NCI-H2227 (cell line): ENCODE data around the gene DTYMK.
"Not testable (repeated sequence)": the region's sequence is repeated elsewhere in the genome, so short reads cannot be mapped to it uniquely, and the experiment has no call there.

ENCODE experiments used
- DNase-seq: peaks from one replicate; lab custom pipeline; 2025; ENCODE audit not compliant: unreplicated experiment; lab: John Stamatoyannopoulos, UW

Gene DTYMK

DNA sequence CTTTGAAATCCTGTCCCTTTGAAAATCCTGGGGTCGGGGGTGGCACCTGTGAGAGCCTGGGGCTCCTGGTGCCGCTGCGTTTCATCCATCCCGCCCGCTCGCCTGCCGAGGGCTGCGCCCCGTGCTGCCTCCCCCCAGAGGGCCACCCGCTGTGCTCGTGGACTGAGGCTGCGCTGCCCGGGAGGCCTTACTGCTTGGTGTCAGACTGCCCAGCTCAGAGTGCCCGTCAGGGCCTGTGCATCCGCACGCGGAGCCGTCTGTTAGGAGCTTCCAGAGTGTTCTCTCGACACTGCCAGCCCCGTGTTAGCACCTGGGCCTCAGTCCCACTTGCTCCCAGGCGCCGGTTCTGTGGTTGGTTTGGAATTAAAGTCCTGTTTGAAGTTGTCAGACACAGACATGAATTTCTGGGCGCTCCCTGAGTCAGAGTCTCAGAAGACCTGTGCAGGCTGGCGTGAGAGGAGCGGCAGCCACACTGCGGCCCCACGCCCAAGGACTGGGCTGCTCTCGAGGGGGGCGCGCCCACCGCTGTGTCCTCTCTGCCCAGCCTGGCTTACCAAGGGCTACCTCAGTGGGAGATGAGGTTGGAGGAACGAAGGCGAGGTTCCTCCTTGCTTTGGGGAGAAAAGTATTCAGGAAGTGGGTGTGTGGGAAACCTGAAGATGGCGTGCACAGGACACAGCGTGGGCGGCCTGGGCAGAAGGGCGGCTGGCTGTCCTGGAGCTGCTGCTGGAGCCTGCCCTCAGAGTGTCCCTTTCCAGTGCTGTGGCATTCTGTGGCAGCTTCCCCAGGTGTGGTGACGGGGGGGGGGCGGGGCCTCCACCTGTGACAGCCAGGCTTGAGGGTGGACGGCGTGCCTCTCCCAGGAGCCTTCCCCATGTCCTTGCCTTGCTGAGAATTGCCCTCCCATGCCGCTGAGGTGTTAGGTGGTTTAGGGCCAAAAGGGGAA is 14.1 kb downstream of the DTYMK start:
- DNase-seq: no peak

DNA sequence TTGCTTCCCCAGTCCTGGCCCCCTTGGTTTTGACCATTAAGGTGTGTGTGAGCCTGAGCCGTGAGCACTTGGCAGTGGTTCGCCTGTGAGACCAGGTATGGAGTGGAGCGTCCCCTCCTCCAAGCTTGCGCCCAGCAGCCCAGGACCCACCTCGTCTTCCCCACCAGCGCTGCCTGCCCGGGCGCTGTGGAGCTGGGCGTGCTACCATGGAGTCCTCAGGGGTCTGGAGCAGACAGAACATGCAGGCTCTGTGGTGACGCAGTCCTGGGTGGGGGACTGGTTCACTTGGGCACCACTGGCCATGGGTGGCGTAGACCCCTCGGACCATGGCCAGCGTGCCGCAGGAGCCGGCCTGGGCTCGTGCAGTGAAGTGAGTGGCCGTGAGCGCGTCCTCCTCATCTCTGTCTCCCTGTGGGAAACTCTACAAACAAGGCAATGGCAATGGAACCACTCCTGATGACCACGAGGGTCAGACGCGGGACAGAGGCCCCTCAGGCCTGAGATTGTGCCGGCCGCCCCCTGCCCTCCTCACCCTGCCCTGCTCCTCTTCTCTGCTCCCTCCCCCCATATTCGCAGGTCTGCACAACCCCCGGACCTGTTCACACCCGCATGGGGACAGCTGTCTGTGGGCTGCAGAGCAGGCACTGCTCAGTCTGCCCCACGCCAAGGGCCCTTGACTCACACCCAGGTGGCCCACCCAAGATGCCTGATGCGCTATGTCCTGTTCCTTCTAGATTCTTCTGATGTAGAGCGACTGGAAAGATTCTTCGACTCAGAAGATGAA is 15.0 kb downstream of the DTYMK start:
- DNase-seq: no peak

DNA sequence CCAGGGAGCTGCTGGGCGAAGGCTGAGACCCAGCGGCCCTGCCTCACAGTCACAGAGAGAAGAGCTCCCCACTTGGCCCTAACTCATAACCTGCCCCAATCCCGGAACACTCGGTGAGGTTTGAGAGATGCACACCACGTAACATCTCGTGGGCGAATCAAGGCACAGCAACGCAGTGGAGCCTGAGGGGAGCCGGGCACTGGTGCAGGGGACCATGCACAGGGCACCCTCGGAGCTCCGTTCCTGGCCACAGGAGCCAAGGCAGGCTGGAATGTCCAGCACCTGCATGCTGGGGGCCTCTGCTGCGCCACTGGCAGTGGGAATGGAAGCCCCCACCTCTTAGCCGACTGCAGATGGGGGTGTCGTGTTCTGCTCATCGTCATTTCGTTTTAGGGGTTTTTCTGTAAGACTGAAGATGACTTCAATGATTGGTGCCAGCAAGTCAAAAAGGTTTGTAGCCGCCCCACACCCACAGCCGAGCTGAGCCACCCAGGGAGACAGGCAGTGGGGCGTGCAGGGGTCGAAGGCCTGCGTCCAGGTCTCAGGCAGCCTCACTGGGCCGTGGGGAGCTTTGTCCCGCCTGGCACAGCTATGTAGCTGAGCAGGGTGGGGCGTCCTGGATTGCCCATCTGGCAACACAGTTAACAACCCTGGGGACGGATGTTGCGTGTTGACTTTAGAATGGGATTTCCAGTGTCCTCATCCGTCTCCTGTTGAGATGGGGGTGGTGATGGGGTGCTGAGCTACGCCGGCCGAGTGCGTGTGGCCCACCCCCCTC is 16.1 kb downstream of the DTYMK start:
- DNase-seq: no peak

DNA sequence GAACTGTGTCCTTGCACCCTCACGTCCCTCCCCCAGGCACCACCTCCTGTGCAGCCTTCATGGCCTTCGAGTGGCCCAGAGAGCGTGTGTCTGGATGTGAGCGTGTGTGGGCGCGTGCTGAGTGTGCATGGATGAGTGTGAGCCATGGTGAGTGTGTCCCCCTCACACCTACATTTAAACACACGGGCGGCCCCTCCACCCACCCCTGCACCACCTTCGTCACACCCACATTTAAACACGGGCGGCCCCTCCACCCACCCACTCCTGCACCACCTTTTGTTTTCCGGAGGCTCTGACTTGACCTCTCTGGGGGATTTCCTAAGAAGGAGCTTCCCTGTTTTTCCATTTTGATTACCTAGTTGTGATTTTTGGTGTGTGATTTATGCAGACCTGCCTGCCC is 17.8 kb downstream of the DTYMK start:
- DNase-seq: no peak

DNA sequence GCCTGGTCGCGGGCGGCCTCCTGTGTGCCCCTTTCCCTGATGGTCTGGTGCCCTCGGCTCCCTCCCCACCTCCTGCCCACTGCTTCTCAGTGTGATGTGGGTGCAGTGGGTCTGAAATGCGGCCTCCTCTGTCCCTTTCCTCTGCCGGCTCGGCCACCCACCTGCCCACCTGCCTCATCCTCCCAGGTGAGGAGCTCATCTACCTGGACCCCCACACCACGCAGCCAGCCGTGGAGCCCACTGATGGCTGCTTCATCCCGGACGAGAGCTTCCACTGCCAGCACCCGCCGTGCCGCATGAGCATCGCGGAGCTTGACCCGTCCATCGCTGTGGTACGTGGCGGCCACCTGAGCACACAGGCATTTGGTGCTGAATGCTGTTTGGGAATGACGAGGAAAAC is 18.3 kb downstream of the DTYMK start:
- no peak for DNase-seq

DNA sequence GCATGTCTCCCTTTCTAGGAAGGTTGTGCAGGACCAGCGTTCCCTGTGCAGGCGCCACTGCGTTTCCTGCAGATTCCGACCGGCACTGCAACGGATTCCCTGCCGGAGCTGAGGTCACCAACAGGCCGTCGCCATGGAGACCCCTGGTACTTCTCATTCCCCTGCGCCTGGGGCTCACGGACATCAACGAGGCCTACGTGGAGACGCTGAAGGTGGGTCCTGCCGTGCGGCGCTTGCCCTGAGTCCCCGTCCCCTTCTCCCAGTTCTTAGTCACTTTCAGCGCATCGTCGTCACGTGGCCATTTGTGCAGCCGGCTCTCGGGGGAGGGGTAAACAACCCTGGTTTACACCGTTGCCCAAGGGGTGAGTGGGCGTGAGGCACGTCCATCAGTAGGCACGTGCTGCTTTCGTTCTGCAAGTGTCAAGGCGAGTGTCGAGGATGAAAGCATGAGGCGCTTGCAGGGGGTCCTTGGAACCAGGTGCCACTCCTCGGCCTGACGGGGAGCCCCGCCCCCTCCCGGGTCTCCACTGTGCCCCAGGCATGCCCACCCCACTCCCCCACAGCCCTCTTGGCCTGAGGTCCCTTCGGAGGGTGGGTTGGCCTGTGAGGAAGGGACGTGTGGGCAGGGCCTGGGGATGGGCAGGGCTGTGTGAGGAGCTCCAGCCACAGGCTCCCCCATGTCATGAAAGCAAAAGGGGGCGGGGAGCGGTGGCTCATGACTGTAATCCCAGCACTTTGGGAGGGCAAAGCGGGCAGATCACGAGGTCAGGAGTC is 19.8 kb downstream of the DTYMK start:
- DNase-seq: peak; percentile 86

DNA sequence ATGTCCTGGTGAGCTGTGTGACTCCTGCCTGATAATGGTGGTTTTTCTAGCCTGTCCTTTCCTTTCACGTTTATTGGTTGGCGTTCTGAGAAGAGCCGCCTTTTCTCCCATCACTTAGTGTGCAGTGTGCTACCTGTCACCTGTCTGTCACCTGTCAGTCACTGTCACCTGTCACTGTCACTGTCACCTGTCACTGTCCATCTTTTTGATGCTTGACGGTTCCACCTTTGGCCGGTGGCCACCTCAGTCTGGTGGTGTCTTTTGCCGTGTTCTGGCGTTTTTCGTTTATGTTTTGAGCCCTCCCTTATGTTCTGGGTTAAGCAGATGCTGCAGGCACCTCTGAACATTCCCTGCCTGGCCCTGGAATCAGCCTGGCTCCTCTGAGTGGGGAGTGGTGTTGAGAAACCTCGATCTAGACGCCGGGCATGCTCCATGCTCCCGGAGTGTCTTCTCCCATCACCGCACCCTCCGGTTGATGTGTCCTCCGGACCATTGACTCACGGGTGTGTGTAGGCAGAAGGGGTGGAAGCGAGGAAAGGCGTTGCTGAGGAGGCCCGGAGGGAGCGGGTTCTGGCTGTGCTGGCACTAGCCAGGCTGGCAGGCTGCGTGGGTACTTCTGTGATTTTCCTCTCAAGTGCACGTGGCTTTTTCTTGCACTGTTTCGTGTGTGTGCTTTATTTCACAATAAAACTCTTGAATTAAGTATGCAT is 20.7 kb downstream of the DTYMK start:
- DNase-seq: no peak

DNA sequence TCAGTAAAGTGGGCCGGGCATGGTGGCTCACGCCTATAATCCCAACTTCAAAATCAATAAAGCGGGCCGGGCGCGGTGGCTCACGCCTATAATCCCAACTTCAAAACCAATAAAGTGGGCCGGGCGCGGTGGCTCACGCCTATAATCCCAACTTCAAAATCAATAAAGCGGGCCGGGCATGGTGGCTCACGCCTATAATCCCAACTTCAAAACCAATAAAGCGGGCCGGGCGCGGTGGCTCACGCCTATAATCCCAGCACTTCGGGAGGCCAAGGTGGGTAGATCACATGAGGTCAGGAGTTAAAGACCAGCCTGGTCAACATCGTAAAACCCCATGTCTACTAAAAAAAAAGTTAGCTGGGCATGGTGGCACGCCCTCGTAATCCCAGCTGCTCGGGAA is 23.9 kb downstream of the DTYMK start:
- not testable (repeated sequence) for DNase-seq

DNA sequence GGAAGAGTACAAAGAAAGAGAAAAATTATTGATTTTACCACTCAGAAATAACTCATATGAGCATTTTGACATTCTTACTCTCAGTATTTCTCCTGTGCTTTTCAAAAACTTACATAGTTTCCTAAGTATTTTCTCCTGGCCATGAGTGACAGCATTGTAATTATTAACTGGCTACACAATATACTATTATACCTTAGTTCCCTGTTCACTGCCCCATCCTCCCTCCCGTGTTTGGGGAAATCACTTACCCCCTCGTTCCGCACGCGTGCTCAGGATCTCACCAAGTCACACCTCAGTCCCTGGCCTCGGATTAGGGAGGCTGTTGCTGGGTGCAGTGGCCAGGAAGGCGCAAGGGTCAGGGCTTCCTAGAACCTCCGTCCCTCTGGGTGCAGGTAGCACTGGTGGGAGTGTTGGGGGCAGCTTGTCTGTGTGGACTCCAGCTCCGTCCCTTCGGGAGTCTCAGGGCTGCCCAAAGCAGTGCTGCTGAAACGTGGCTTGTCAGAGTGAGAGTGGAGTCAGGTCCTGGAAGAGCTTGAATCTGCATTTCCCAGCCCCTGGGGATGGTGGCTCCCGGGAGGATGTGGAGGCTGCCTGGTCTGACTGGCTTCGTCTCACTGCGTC is 25.9 kb downstream of the DTYMK start:
- DNase-seq: no peak

DNA sequence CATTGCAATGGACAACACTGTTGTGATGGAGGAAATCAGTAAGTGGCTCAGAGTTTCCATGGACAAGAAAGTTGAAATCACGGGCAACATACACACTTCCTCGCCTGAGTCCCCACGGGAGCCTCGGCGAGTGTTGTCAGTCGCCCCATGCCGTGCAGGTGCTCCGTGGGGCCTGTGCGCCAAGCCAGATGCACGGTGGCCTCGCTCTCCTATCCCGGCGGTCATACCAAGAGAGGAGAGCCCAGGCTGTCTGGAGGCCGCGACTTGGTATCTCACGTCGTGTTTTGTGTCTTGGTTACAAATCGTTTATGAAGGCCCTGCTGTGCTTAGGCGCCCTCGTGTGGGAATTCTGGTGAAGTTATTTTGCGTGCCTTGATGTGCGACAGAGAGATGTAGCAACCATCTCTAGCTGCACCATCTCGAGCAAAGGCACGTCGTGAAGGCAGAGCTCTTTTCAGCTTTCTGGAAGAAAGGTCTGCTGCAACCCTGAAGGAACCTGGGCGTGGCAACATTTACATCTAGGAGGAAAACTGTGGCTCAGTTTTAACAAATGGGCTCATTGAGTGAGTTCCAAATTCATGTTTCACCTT is 27.4 kb downstream of the DTYMK start:
- DNase-seq: peak; percentile 73

DNA sequence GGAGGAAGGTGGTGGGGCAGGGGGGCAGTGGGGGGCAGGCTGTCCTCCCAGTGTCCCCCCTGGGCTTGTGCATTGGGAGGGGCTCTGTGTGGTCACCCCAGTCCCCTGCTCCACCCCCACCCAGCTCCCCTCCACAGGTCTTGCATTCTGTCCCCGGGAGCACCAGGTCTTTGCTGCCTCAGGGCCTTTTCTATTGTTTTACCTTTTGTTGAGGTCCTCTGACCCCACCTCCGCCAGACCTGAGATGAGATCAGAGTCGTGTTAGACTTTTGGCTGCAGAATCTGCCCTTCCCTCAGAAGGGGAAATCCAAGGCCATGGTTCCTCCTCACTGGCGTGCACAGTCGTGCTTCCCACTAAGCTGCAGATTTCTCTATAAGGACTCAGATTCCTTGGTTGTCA is 28.3 kb downstream of the DTYMK start:
- no peak for DNase-seq

DNA sequence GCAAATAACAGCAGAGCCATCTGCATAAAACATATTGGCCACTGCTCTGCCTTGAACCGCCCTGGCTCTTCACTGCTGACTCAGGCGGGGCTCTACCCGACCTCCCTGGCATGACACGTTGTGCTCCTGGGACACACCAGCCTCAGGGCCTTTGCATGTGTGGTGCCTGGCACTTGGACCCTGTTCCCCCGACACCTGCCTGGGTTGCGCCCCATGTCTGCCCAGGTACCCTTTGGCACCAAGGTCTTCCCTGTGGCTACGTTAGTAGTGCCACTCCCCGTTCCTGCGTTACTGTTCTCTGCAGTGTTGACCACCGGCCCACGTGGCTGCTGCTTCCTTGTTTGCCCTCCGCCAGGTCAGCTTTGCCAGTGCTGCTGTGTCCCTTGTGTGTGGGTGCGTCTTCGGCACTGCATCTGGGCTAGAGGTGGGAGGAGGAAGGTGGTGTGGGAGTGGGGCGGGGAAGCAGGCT is 28.8 kb downstream of the DTYMK start:
- no peak for DNase-seq

DNA sequence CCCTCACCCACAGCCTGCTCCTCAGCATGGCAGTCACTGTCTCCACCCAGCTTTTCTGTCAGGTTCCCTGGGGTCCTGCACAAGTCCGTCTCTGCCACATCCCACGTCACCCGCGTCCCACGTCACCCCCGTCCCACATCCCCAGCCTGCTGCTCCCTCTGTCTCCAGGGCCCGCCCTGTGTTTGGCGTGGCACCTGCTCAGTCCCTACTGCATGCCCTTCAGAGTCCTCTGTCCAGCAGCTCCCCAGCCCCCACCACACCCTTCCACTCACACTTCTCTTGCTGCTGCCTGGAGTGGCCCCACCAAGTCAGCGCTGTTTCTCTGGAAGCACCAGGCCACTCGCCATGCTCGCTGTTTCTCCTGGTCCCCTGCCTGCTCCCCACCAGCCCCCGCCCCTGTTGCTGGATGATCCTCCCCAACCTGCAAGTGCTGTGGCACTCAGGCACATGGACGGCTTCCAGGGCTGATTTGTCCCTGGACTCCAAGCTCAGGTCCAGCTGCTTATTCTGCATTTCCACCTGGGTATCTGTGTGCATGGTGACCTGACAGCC is 30.3 kb downstream of the DTYMK start:
- no peak for DNase-seq

DNA sequence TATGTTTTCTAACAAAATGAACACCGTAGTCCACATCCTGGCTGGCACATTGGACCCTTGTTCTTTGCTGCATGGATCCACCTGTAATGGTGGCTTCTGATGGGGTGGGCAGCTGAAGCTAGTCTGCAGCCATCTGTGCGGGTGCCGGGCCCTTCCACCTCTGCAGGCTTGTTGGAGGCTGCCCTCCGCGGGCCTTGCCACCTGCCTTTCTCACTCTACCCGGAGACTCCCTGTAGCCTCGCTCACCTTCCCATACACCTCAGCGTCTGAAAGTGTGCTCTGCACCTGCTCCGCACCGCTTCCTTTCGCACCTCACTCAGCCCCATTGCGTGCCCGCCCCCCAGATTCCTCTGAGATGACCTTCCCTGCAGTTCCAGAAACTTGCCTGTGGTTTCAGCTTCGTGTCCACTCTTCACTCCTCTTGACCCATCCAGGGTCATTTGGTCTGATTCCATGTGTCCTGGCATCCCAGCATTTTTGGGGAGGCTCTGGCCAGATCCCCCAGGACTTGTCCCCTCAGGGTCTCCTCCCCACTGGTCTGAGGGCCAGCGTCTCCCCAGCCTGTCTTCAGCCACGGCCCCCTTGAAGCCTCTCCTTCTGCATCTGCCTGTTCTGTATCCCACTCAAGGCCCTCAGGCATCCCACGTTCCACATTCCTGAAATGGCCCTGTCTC is 31.0 kb downstream of the DTYMK start:
- DNase-seq: no peak

DNA sequence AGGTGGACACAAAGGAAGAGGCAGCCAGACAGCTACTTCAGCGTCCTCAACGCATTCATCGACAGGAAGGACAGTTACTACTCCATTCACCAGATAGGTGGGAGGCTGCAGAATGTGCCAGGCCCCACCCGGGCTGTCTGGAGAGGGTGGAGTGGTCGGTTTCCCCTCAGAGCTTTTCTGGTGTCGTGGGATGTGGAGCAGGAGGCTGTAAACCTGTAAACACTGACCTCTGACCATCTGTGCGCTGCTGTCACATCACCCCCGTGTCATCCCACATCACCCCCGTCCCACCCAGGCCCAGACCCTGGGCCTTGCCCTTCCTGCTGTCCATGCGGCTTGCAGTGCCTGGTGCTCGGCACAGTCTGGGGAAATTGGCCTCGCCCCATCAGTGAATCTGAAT is 32.1 kb downstream of the DTYMK start:
- DNase-seq: no peak

DNA sequence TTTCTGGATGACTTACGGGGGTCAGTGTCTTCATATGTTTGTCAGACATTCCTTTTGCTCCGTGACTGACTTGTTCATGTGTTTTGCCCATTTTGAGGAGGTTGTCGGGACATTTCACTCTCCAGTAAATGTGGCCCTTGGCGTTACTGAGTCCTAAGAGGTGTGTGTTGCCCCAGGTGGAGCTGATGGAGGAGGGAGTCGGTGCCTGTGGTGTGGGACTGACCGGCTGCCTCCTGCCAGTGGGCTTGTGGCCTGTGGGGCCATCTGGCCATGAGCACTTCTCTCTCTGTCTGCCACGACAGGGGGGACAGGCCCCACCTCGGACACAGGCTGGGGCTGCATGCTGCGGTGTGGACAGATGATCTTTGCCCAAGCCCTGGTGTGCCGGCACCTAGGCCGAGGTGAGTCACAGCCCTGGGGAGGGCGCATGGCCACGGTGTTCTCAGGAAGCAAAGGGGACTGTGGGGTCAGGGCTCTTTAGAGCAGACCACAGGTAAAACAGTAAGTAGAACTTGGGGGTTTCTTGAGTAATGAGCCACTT is 33.3 kb downstream of the DTYMK start:
- no peak for DNase-seq

DNA sequence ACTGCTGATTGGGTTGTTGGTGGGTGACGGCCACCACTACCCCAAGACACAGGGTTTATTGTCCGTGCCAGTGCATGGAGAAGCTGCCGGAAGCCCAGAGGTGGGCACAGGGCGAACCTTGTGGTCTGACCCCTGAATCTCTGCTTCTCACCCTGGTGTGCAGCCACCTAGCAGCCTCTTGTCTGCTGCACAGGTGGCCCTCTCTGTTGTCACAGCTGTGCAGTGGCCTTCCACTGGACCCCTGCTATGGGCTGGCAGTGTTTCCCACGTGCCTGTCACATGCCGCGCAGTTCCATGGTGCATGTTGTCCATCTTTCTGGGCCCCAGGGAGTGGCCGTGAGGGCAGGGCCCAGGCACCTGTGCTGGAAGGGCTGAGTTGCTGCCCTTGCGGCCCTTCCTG is 33.9 kb downstream of the DTYMK start:
- no peak for DNase-seq

DNA sequence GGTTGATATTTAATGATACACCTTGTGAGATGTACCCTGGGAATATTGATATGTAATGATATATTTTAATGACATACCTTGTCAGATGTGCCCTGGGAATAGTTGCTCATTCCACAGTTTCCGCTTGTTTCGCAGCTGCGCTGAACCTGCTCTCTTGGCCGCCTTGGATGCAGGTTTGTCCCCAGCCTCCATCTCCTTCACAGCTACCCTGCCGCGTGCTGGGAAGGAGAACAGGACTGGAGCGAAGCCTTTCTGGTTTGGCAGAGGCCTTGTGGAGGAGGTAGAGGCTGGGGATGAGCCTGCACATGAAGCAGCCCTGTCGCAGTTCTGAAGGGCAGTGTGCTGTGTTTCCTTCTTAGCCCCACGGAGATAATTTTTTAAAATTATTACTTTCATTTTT is 34.5 kb downstream of the DTYMK start:
- DNase-seq: no peak
